OCI-LY7 (cell line): ENCODE measurements around the gene PUM1. TPM values are rescaled to one million over a fixed set of nuclear protein-coding genes. Genes with fewer than 3 reads are reported as not detected.

Source experiments
- BruUV-seq: library from RNA; stranded (reverse); fragments of 400-500 nt; replicated peaks from 2 replicates; lab custom pipeline; 2021; lab: Mats Ljungman, UMichigan
- CTCF ChIA-PET: fragments of 300-600 bp; sonication (Branson Sonifier 250); formaldehyde crosslinking; loops from one replicate; lab custom pipeline; 2022; ENCODE audit warnings: antibody characterized with exemption; ENCODE audit not compliant: unreplicated experiment; lab: Charles Lee
- POLR2A ChIA-PET: fragments of 300-600 bp; sonication (Branson Sonifier 250); formaldehyde crosslinking; loops from one replicate; lab custom pipeline; 2022; ENCODE audit warnings: antibody characterized with exemption; lab: Charles Lee
- DNase-seq: peaks from one replicate; pipeline ENCODE4 v3.0.0-alpha.2; 2015; ENCODE audit warnings: low spot score
- H2AFZ ChIP-seq: fragments of 200-600 bp; sonication (generic), shearing (Covaris generic); 2 replicates; pipeline ENCODE4 v1.6.1; 2014; ENCODE audit warnings: mild to moderate bottlenecking, antibody characterized with exemption, low read length, moderate library complexity
- H3K27ac ChIP-seq: fragments of 200-600 bp; sonication (generic); 2 replicates; pipeline ENCODE4 v1.5.1; 2014; ENCODE audit warnings: mixed run types, low read depth, mild to moderate bottlenecking, moderate library complexity, low read length, inconsistent platforms; ENCODE audit not compliant: poor library complexity, severe bottlenecking
- H3K36me3 ChIP-seq: fragments of 200-600 bp; sonication (generic); 2 replicates; pipeline ENCODE4 v1.6.1; 2014; ENCODE audit warnings: mild to moderate bottlenecking, antibody characterized with exemption, low read length, moderate library complexity, mixed read lengths; ENCODE audit not compliant: insufficient read depth
- H3K4me1 ChIP-seq: fragments of 200-600 bp; sonication (generic); 2 replicates; pipeline ENCODE4 v1.5.1; 2014; ENCODE audit warnings: mild to moderate bottlenecking, low read length; ENCODE audit not compliant: insufficient read depth, poor library complexity, severe bottlenecking
- H3K4me2 ChIP-seq: fragments of 200-600 bp; sonication (generic); 2 replicates; pipeline ENCODE4 v1.6.1; 2014; ENCODE audit warnings: mild to moderate bottlenecking, low read length
- H3K4me3 ChIP-seq: fragments of 200-600 bp; sonication (generic); 2 replicates; pipeline ENCODE4 v1.5.1; 2014; ENCODE audit warnings: mild to moderate bottlenecking, low read depth, low read length; ENCODE audit not compliant: poor library complexity, severe bottlenecking
- H3K79me2 ChIP-seq: fragments of 200-600 bp; sonication (generic); 2 replicates; pipeline ENCODE4 v1.6.1; 2016; ENCODE audit warnings: low read depth, mild to moderate bottlenecking, low read length, moderate library complexity, mixed read lengths; ENCODE audit not compliant: insufficient read depth
- H3K9me2 ChIP-seq: fragments of 200-600 bp; sonication (generic); 2 replicates; pipeline ENCODE4 v1.6.1; 2016; ENCODE audit warnings: mild to moderate bottlenecking, low read length, mixed read lengths; ENCODE audit not compliant: insufficient read depth
- H3K9me3 ChIP-seq: fragments of 200-600 bp; sonication (generic); 2 replicates; pipeline ENCODE4 v1.6.1; 2014; ENCODE audit warnings: mild to moderate bottlenecking, mixed run types, low read length, mixed read lengths
- H4K20me1 ChIP-seq: fragments of 200-600 bp; sonication (generic); 2 replicates; pipeline ENCODE4 v1.6.1; 2014; ENCODE audit warnings: mild to moderate bottlenecking, antibody characterized with exemption, low read length, moderate library complexity, mixed read lengths; ENCODE audit not compliant: insufficient read depth
- EZH2phosphoT487 ChIP-seq: fragments of 200-600 bp; sonication (generic); IDR thresholded peaks from 2 replicates; pipeline ENCODE4 v1.6.1; 2018; ENCODE audit warnings: low read depth, borderline replicate concordance, mild to moderate bottlenecking, mixed run types, antibody characterized with exemption, low read length, moderate library complexity, mixed read lengths
- intact Hi-C: fragments of 100-400 bp; cut with micrococcal nuclease; formaldehyde crosslinking; loops from one replicate; pipeline ENCODE4 v1.10.0; 2022; ENCODE audit not compliant: unreplicated experiment
- total RNA-seq, 2 experiments: library from RNA; depleted of rRNA in 1 of 2; stranded (reverse); fragments of >200 nt in 1 of 2; shearing (Covaris generic) in 1 of 2; gene quantifications; 2 replicates each; pipeline ENCODE4 v1.2.3, GENCODE V29; 2014 to 2022
- TF ChIP-seq, protein P1 (sequence below): fragments of 200-600 bp; sonication (generic); conservative IDR thresholded peaks from 2 replicates; pipeline ENCODE4 v1.5.1; 2014; ENCODE audit warnings: mild to moderate bottlenecking, antibody characterized with exemption, low read length, moderate library complexity, mixed read lengths

PUM1 gene
- total RNA-seq, 2 experiments from 2014 or later = 52.0 to 97.5 TPM

DNA sequence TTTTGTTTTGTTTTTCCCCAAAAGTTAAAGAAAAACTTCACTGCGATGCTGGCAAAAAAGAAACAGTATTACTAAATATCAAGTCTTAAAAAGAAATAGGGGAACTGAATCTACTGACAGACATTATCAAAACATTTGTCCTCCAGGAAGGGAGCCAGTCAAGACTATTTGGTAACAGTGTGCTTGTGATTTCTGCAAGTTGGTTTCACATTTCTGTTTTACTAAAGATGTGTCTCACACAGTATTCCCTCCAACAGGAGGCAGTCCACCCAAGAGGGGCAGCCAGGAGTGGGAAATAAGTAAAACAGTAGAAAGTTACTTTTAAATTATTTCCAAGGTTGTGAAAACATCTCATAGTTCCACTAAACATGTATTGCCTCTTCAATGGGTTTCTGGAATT, 82.6 kb downstream of the PUM1 start:
- no TSS peak for BruUV-seq
- peak; percentile 26 for DNase-seq
- intact Hi-C loops = no loop called here
- Histone ChIP-seq H3K27ac (no peak overlapping the region), H2AFZ (no peak overlapping the region), H3K4me2 (no peak overlapping the region), H3K79me2 (peaks cover 54% of the 10 kb centered on the region; the same call in 1 of the 2 replicates), H4K20me1 (peaks cover 25% of the 10 kb centered on the region), H3K9me2 (no peaks in the 10 kb centered on the region), H3K9me3 (no peaks in the 10 kb centered on the region), H3K4me1 (peaks cover 17% of the 10 kb centered on the region), H3K36me3 (peaks cover 91% of the 10 kb centered on the region), H3K4me3 (no peak overlapping the region)
- ChIA-PET POLR2A (interaction anchor here (0.6 to 0.8 kb wide), 2 partner anchors 30 to 1238 kb away, joined by 3 read pairs; no protein-coding TSS in a partner anchor), CTCF (no interaction called here)
- no peak for TF ChIP-seq EZH2phosphoT487
- TF ChIP-seq, protein P1, sequence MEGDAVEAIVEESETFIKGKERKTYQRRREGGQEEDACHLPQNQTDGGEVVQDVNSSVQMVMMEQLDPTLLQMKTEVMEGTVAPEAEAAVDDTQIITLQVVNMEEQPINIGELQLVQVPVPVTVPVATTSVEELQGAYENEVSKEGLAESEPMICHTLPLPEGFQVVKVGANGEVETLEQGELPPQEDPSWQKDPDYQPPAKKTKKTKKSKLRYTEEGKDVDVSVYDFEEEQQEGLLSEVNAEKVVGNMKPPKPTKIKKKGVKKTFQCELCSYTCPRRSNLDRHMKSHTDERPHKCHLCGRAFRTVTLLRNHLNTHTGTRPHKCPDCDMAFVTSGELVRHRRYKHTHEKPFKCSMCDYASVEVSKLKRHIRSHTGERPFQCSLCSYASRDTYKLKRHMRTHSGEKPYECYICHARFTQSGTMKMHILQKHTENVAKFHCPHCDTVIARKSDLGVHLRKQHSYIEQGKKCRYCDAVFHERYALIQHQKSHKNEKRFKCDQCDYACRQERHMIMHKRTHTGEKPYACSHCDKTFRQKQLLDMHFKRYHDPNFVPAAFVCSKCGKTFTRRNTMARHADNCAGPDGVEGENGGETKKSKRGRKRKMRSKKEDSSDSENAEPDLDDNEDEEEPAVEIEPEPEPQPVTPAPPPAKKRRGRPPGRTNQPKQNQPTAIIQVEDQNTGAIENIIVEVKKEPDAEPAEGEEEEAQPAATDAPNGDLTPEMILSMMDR = 0 out of 2 replicates have a peak, but pooled peaks have one; percentile 26

DNA sequence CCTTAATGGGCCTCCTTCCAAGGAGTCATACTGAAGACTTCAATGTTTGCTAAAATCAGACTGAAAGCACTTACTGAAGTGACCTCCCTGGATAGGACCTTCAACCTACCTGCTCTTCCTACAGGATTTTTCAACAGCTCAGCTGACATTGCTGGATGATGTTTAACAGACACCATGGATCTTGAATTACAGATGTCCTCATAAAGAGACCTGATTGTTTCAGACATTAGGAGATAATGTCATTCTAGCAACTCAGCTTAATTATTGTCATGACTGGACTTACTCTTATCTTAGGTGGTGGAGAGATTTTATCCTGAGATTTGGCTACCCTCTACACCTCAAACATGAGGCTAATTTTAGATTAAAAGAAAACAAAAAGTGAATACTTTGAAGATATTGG, 83.1 kb downstream of the PUM1 start:
- Histone ChIP-seq H3K79me2 (peaks cover 49% of the 10 kb centered on the region; the same call in 1 of the 2 replicates), H3K4me3 (no peak overlapping the region), H3K27ac (no peak overlapping the region), H3K4me1 (peaks cover 20% of the 10 kb centered on the region), H3K9me2 (no peaks in the 10 kb centered on the region), H3K36me3 (peaks cover 91% of the 10 kb centered on the region), H2AFZ (no peak overlapping the region), H3K9me3 (no peaks in the 10 kb centered on the region), H3K4me2 (no peak overlapping the region), H4K20me1 (peaks cover 25% of the 10 kb centered on the region)
- TF ChIP-seq EZH2phosphoT487 = no peak
- TF ChIP-seq, protein P1 = no peak
- POLR2A ChIA-PET = no interaction called here
- CTCF ChIA-PET = no interaction called here
- intact Hi-C loops = no loop called here
- no TSS peak for BruUV-seq
- no peak for DNase-seq

DNA sequence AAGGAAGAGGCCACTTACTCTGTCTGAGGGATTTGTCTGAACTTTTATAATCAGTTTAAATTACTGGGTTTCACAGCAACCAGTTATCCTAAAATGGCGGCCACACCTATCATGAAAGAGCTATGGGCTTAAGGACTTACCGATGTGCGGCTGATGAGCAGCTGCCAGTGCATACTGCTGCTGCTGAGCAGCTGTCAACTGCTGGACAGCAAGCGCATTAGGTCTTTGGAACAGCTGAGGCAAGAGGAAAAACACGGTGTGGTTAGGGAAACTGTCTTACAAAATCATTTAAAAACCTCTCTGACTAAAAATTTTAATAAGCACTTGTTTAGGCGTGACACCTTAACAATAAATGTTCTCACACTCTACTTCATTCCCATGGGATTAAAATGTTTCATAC, 84.3 kb downstream of the PUM1 start:
- no peak overlapping the region for H3K4me3 ChIP-seq
- peaks cover 33% of the 10 kb centered on the region for H3K4me1 ChIP-seq
- H3K4me2 ChIP-seq = no peak overlapping the region
- H3K9me2 ChIP-seq = no peaks in the 10 kb centered on the region
- H3K79me2 ChIP-seq = peaks cover 44% of the 10 kb centered on the region; the same call in 1 of the 2 replicates
- TF ChIP-seq, protein P1 = no peak
- no peak for TF ChIP-seq EZH2phosphoT487
- H3K36me3 ChIP-seq = peaks cover 95% of the 10 kb centered on the region
- no peak overlapping the region for H3K27ac ChIP-seq
- no peaks in the 10 kb centered on the region for H3K9me3 ChIP-seq
- BruUV-seq = no TSS peak
- peaks cover 23% of the 10 kb centered on the region for H4K20me1 ChIP-seq
- no peak overlapping the region for H2AFZ ChIP-seq
- POLR2A ChIA-PET = interaction anchor here (0.7 to 1.9 kb wide), 3 partner anchors 8 to 41 kb away, joined by 3 to 5 read pairs (median 4); no protein-coding TSS in a partner anchor
- CTCF ChIA-PET = no interaction called here
- intact Hi-C loops = no loop called here
- DNase-seq = no peak
